Measurements from ENCODE around the gene WNT1. TPM values are rescaled to one million over a fixed set of nuclear protein-coding genes. Genes with fewer than 3 reads are reported as not detected.

WNT1 gene
- polyA plus RNA-seq, 3 donors from 2014 or later = 0.86 to 1.2 TPM; not detected in 1

DNA sequence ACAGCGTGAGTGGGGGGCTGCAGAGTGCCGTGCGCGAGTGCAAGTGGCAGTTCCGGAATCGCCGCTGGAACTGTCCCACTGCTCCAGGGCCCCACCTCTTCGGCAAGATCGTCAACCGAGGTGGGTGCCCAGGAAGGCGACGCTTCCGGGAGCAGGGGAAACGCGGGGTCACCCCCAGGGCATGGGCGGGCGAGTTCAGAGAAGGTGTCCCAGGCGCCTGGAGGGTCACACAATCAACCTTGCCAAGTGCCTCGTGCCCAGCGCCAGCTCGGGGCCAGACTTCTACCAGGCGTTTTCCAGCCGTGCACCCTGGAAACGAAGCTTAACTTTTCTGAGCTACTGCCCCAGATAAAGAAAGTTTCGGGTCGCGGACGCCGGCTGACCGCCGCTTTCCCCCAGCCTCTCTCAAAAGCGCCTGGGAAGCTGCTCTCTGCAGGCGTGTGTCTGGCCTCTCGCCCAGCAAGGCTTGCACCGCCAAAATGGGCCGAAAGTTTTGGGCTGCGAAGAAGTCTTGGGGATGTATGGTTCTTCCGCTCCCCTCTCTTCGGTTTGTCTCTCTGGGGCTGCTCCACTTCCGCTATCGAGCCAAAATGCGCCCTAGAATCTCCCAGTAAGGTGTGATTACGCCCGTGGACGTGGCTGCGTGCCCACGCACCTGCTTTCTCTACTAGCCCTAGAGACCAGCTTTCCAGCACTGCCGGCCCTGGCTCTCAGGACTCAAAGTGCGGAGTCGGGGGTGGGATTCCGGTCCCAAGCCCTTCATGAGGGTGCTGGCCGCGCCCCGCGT lies 1.7 kb downstream of the WNT1 start:
- H3K27ac Mint-ChIP-seq = peak overlapping the region; percentile 80 to 95 (median 86)
- H3K36me3 Mint-ChIP-seq = no peaks in the 10 kb centered on the region
- peak overlapping the region; percentile 86 to 94 (median 89) for H3K4me3 Mint-ChIP-seq
- peak; percentile 56 to 65 (median 64) for DNase-seq
- H3K9me3 Mint-ChIP-seq = no peaks in the 10 kb centered on the region
- H3K27me3 Mint-ChIP-seq (ENCODE audit: low read depth in 3 of 3) = peaks cover 26 to 47% (median 42%) of the 10 kb centered on the region in 3 donors
- H3K4me1 Mint-ChIP-seq = peaks cover 54 to 56% of the 10 kb centered on the region in 2 donors

- peak overlapping the region; percentile 80 to 95 (median 86) for H3K27ac Mint-ChIP-seq
- H3K27me3 Mint-ChIP-seq (ENCODE audit: low read depth in 3 of 3) = peaks cover 26 to 47% (median 42%) of the 10 kb centered on the region in 3 donors
- no peaks in the 10 kb centered on the region for H3K36me3 Mint-ChIP-seq
- H3K9me3 Mint-ChIP-seq = no peaks in the 10 kb centered on the region
- DNase-seq = peak in 2 of 3 donors; percentile 28
- peak overlapping the region; percentile 86 to 94 (median 89) for H3K4me3 Mint-ChIP-seq
- H3K4me1 Mint-ChIP-seq = peaks cover 54 to 56% of the 10 kb centered on the region in 2 donors
These were observed 2.3 kb downstream of the WNT1 start for GRCh38 chr12:48980389-48980952.

DNA sequence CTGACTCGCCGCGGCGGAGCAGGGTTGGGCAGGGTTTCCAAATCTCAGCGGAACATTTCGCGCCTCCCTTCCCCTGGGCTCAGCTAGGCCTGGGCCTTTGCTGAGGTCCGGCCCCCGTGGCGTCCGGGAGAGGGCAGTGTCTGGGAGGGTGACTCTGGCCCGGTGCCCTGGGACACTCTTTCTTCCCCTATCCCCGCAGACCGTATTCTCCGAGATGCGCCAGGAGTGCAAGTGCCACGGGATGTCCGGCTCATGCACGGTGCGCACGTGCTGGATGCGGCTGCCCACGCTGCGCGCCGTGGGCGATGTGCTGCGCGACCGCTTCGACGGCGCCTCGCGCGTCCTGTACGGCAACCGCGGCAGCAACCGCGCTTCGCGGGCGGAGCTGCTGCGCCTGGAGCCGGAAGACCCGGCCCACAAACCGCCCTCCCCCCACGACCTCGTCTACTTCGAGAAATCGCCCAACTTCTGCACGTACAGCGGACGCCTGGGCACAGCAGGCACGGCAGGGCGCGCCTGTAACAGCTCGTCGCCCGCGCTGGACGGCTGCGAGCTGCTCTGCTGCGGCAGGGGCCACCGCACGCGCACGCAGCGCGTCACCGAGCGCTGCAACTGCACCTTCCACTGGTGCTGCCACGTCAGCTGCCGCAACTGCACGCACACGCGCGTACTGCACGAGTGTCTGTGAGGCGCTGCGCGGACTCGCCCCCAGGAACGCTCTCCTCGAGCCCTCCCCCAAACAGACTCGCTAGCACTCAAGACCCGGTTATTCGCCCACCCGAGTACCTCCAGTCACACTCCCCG lies 3.0 kb downstream of the WNT1 start:
- H3K27ac Mint-ChIP-seq = peak overlapping the region; percentile 68 to 92 (median 86)
- H3K9me3 Mint-ChIP-seq = no peaks in the 10 kb centered on the region
- peak; percentile 77 to 83 (median 79) for DNase-seq
- peak overlapping the region; percentile 86 to 94 (median 89) for H3K4me3 Mint-ChIP-seq
- H3K27me3 Mint-ChIP-seq (ENCODE audit: low read depth in 3 of 3) = peaks cover 23 to 47% (median 42%) of the 10 kb centered on the region in 3 donors
- H3K4me1 Mint-ChIP-seq = peaks cover 54 to 56% of the 10 kb centered on the region in 2 donors
- H3K36me3 Mint-ChIP-seq = no peaks in the 10 kb centered on the region

DNA sequence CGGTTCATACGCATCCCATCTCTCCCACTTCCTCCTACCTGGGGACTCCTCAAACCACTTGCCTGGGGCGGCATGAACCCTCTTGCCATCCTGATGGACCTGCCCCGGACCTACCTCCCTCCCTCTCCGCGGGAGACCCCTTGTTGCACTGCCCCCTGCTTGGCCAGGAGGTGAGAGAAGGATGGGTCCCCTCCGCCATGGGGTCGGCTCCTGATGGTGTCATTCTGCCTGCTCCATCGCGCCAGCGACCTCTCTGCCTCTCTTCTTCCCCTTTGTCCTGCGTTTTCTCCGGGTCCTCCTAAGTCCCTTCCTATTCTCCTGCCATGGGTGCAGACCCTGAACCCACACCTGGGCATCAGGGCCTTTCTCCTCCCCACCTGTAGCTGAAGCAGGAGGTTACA lies 3.6 kb downstream of the WNT1 start:
- H3K4me3 Mint-ChIP-seq = peak overlapping the region; percentile 86 to 94 (median 89)
- no peaks in the 10 kb centered on the region for H3K9me3 Mint-ChIP-seq
- no peak for DNase-seq
- peak overlapping the region; percentile 68 to 92 (median 86) for H3K27ac Mint-ChIP-seq
- H3K27me3 Mint-ChIP-seq (ENCODE audit: low read depth in 3 of 3) = peaks cover 22 to 47% (median 42%) of the 10 kb centered on the region in 3 donors
- H3K4me1 Mint-ChIP-seq = peaks cover 54 to 56% of the 10 kb centered on the region in 2 donors
- H3K36me3 Mint-ChIP-seq = no peaks in the 10 kb centered on the region

DNA sequence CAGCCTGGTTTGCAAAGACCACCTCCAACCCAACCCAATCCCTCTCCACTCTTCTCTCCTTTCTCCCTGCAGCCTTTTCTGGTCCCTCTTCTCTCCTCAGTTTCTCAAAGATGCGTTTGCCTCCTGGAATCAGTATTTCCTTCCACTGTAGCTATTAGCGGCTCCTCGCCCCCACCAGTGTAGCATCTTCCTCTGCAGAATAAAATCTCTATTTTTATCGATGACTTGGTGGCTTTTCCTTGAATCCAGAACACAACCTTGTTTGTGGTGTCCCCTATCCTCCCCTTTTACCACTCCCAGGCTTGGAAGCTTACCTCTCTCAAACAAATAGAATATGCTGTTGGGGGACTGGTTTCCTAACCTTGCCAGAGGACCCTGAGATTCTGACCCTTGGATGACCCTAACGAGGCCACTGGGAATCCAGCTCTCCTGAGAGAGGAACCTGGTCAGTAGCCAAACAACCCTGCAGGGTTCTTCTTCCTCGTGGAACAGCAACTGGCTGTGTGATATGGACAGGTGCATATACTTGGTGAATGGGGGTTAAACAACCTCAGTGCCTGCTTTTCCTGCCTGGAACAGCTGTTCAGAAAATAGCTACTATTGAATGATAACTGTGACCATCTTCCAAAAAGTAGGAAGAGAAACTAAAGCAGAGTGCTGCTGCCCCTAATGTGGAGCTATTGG lies 4.4 kb downstream of the WNT1 start:
- DNase-seq = no peak
- no peaks in the 10 kb centered on the region for H3K36me3 Mint-ChIP-seq

GRCh38 chr12:48985475-48985897 lies 7.4 kb downstream of the WNT1 start:
- H3K27me3 Mint-ChIP-seq (ENCODE audit: low read depth in 3 of 3) = peaks cover 11 to 34% (median 33%) of the 10 kb centered on the region in 3 donors
- no peak for DNase-seq
- no peaks in the 10 kb centered on the region for H3K9me3 Mint-ChIP-seq
- no peak overlapping the region for H3K27ac Mint-ChIP-seq
- H3K4me1 Mint-ChIP-seq = peaks cover 27 to 28% of the 10 kb centered on the region in 2 donors
- H3K36me3 Mint-ChIP-seq = no peaks in the 10 kb centered on the region
- no peak overlapping the region for H3K4me3 Mint-ChIP-seq

More for the DNA sequence above, 4.4 kb downstream of the WNT1 start:
- H3K4me1 Mint-ChIP-seq = peaks cover 46 to 48% of the 10 kb centered on the region in 2 donors
- peaks cover 16 to 44% (median 36%) of the 10 kb centered on the region in 3 donors for H3K27me3 Mint-ChIP-seq (ENCODE audit: low read depth in 3 of 3)
- peak overlapping the region in 5 of 6 donors; percentile 84 to 87 (median 86) for H3K27ac Mint-ChIP-seq
- H3K4me3 Mint-ChIP-seq = peak overlapping the region; percentile 86 to 94 (median 89)
- H3K9me3 Mint-ChIP-seq = no peaks in the 10 kb centered on the region

DNA sequence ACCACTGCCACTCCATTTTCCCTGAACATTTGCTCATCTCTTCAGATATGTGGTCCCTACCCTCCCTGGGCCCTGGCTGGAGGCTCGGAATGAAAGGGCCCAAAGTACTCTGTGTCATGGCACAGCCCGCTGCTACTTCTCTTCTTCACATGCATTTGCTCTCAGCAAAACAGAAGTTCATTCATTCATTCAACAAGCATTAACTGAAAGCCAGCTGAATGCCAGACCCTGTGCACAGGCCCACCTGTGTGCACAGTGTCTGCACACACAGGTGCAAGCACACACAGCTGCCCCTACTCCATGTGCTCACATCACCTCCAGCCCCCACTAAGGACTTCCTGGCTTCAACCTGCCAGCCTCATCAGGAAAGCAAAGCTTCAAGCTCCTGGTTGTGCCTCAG lies 7.8 kb downstream of the WNT1 start:
- peaks cover 22 to 24% of the 10 kb centered on the region in 2 donors for H3K4me1 Mint-ChIP-seq
- H3K27me3 Mint-ChIP-seq (ENCODE audit: low read depth in 3 of 3) = peaks cover 10 to 33% (median 31%) of the 10 kb centered on the region in 3 donors
- H3K36me3 Mint-ChIP-seq = no peaks in the 10 kb centered on the region
- H3K4me3 Mint-ChIP-seq = no peak overlapping the region
- H3K27ac Mint-ChIP-seq = peak overlapping the region in 2 of 6 donors; percentile 31 to 47
- no peaks in the 10 kb centered on the region for H3K9me3 Mint-ChIP-seq
- no peak for DNase-seq

DNA sequence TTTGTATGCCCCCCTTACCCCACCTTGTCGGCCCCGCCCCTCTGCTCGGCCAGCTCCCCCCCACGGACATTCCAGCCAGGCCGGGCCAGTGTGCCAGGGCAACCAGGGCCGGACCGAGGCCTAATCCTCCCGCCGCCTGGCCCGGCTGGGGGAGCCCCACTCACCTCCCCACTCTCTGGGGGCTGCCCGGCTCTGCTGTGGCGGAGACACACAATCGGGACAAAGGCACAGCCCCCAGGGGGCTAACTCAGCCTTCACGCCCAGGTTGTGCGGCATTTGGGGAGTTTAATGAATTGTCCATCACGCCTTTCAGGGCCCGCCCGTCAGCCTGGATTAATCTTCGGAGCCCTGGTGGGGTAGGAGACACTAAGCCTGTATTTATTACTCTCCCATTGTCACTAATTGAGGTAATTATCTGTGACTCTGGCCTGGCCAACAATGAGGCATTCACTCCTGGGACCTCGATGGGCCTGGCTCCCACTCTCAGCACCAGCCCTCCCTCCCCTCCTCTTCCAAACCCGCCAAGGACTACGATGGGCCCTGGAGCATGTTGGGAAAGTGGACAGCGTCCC lies 8.7 kb downstream of the WNT1 start:
- Mint-ChIP-seq H3K36me3 (no peaks in the 10 kb centered on the region), H3K4me3 (no peak overlapping the region), H3K27ac (no peak overlapping the region), H3K9me3 (no peaks in the 10 kb centered on the region), H3K4me1 (peaks cover 14 to 15% of the 10 kb centered on the region in 2 donors), H3K27me3 (ENCODE audit: low read depth in 3 of 3) (peaks cover 7 to 24% (median 22%) of the 10 kb centered on the region in 3 donors)
- DNase-seq = no peak

DNA sequence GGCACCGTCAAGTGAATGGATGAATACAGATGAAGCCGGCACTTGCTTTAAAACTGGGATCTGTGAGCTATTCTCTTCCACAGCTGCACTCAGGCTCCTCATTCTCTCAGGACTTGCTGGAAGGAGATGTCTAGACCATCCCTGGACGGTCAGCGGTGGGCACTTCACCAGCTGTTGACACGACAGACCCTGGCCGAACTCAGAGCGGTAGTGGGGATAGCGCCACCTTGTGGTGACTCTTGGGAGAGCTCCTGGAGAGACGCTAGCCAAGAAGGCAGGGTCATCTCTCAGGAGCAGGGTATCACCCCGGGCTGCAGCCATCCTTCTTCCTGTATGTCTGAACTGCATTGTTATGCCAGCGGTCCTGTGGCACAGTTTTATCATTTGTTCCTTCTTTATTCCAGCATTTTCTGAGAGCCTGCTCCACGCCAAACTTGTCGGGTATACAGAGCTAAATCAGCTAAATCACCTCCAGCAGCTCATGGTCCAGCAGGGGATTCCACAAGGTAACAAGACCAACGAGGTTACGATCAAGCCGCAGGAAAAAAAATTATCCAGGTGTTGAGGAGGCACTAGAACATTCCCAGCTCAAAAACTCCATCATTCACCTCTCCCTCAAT lies 10.0 kb downstream of the WNT1 start:
- peak; percentile 70 to 75 (median 71) for DNase-seq
- peak overlapping the region in 4 of 6 donors; percentile 7 to 76 (median 44) for H3K27ac Mint-ChIP-seq
- no peaks in the 10 kb centered on the region for H3K36me3 Mint-ChIP-seq
- H3K4me3 Mint-ChIP-seq = no peak overlapping the region
- peaks cover 5 to 17% (median 16%) of the 10 kb centered on the region in 3 donors for H3K27me3 Mint-ChIP-seq (ENCODE audit: low read depth in 3 of 3)
- H3K4me1 Mint-ChIP-seq = peaks cover 6% of the 10 kb centered on the region in 2 donors
- H3K9me3 Mint-ChIP-seq = no peaks in the 10 kb centered on the region

DNA sequence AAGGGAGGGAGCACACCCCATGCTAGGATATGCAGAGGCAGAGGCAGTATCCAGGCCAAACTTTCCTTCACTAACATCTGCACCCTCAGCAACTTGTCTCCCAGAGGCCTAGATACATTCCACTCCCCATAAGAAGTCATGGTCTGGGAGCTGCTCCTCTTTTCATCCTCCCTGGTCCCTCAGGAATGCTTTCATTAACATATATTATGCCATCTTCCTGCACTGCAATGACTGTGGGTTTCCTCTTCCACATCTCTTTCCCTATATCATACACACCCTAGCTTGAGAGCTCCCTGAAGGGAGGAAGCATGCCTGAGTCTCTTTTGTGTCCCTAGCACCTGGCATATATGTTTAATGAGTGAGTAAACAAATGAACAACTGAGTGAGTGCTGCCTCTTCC lies 12.4 kb downstream of the WNT1 start:
- Mint-ChIP-seq H3K4me1 (peaks cover 11 to 12% of the 10 kb centered on the region in 2 donors), H3K27me3 (ENCODE audit: low read depth in 3 of 3) (peaks cover 12 to 25% (median 22%) of the 10 kb centered on the region in 3 donors), H3K27ac (no peak overlapping the region), H3K9me3 (no peaks in the 10 kb centered on the region), H3K36me3 (no peaks in the 10 kb centered on the region), H3K4me3 (no peak overlapping the region)
- no peak for DNase-seq

- DNase-seq = no peak
- Mint-ChIP-seq H3K4me3 (no peak overlapping the region), H3K27me3 (ENCODE audit: low read depth in 3 of 3) (peaks cover 15 to 27% (median 25%) of the 10 kb centered on the region in 3 donors), H3K36me3 (no peaks in the 10 kb centered on the region), H3K27ac (no peak overlapping the region), H3K4me1 (peaks cover 12 to 17% of the 10 kb centered on the region in 2 donors), H3K9me3 (no peaks in the 10 kb centered on the region)
These were observed 13.3 kb downstream of the WNT1 start for GRCh38 chr12:48991247-48992050.

GRCh38 chr12:48993787-48994186 lies 15.7 kb downstream of the WNT1 start:
- no peak for DNase-seq
- H3K36me3 Mint-ChIP-seq = no peaks in the 10 kb centered on the region
- peak overlapping the region in 2 of 6 donors; percentile 2 to 46 for H3K27ac Mint-ChIP-seq
- H3K4me3 Mint-ChIP-seq = no peak overlapping the region
- H3K27me3 Mint-ChIP-seq (ENCODE audit: low read depth in 3 of 3) = peaks cover 14 to 29% (median 19%) of the 10 kb centered on the region in 3 donors
- H3K4me1 Mint-ChIP-seq = peaks cover 18 to 22% of the 10 kb centered on the region in 2 donors
- H3K9me3 Mint-ChIP-seq = no peaks in the 10 kb centered on the region

Data from immature natural killer cell (primary cell).